ENCODE measurements around the gene GMDS.

The GMDS gene

GRCh38 chr6:1579096-1579495 is 666.3 kb downstream of the GMDS start:
- no peak overlapping the region for H3K4me3 ChIP-seq (ENCODE audit: low read depth, low read length)
- TF ChIP-seq, protein P1, sequence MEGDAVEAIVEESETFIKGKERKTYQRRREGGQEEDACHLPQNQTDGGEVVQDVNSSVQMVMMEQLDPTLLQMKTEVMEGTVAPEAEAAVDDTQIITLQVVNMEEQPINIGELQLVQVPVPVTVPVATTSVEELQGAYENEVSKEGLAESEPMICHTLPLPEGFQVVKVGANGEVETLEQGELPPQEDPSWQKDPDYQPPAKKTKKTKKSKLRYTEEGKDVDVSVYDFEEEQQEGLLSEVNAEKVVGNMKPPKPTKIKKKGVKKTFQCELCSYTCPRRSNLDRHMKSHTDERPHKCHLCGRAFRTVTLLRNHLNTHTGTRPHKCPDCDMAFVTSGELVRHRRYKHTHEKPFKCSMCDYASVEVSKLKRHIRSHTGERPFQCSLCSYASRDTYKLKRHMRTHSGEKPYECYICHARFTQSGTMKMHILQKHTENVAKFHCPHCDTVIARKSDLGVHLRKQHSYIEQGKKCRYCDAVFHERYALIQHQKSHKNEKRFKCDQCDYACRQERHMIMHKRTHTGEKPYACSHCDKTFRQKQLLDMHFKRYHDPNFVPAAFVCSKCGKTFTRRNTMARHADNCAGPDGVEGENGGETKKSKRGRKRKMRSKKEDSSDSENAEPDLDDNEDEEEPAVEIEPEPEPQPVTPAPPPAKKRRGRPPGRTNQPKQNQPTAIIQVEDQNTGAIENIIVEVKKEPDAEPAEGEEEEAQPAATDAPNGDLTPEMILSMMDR (IDR thresholded peaks at IDR 0.05; ENCODE audit: low read depth, low read length): no peak
- DNase-seq (ENCODE audit: low read depth, low spot score): no peak
- in situ Hi-C loops (cut with HindIII; ENCODE audit: low sequenced_read_pairs): no loop called here

DNA sequence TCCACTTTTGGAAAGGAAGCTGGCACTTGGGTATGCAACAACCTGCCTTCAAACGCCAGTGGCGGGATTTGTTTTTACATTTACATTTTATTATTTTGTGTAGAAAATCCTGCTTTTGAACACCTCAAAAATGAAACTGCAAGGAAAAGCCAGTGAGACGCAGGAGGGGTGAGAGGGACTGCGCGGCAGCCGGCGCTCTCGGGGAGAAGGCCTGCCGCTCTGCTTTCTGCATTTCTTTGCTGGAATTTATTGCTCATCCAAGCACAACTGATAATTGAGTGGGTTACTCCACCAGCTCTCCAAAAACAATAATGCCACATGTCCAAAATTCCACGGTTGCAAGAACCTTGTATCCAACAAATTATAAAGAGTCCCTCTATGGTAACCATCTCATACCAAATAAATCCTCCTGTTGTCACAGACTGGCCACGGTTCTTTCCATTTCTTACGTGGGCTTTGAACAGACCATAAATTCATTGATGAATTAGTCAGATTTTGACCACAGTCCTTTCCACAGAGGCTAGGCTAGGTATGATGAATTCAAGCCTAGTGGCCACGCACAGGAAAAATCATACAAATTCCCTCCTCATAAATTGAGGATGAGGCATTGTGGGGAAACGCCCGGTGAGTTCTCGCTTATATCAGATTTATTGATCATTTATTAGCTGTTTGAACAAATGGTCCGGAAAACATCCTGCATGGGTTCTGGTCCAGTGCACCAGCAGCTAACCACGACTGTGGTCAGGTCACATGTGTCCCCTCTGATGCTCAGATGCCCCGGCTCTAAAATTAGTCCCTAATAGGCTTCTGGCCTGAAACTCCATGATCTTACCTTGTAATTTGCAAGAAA is 667.3 kb downstream of the GMDS start:
- no peak for DNase-seq (ENCODE audit: low read depth, low spot score)
- in situ Hi-C loops (cut with HindIII; ENCODE audit: low sequenced_read_pairs): no loop called here
- H3K4me3 ChIP-seq (ENCODE audit: low read depth, low read length): no peak overlapping the region
- TF ChIP-seq, protein P1 (IDR thresholded peaks at IDR 0.05; ENCODE audit: low read depth, low read length): no peak

DNA sequence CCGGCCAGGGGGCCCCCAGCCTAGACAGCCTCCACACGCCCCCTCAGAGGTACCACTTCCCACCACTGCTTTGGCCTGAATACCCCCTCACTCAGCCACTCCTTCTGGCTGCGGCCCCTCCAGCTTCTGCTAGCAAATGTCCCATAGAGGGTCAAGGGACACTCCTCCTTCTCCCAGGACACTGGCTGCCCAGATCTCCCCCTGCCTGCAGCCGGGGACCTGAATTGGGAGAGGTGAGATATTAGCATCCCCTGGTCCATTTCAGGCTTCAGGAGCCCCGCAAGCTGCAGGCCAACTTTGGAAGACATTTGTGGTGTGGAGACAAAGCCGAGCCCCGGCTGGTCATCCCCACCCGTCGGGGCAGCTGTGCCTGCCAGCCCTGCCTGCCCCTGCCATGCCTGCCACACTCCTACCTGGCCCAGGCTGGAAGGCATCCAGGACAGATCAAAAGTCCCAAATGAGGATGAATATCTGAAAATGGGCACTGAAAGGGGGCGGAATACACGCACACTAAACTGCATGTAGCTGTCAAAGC is 668.2 kb downstream of the GMDS start:
- no peak for DNase-seq (ENCODE audit: low read depth, low spot score)
- in situ Hi-C loops (cut with HindIII; ENCODE audit: low sequenced_read_pairs): no loop called here
- TF ChIP-seq, protein P1 (IDR thresholded peaks at IDR 0.05; ENCODE audit: low read depth, low read length): no peak

DNA sequence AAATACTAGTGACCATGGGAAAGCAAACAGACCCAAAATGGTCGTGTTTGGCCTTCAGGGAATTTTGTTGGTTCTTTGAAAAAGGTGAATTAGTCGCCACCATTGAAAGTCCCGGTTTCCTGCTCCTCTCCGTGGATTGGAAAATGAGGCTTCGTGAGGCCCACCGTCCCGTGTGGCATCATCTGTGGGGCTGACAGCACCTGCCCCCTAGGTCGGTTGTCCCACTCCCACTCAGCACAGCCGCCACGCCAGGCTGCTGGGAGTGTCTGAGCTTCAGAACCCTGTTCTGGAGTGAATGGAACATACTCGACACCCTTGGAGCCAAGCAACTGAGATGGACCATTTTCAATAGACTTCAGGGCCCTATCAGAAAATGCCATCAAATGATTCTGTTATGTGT is 668.7 kb downstream of the GMDS start:
- TF ChIP-seq, protein P1 (IDR thresholded peaks at IDR 0.05; ENCODE audit: low read depth, low read length): no peak
- H3K4me3 ChIP-seq (ENCODE audit: low read depth, low read length): no peak overlapping the region
- in situ Hi-C loops (cut with HindIII; ENCODE audit: low sequenced_read_pairs): no loop called here
- DNase-seq (ENCODE audit: low read depth, low spot score): no peak

More for the DNA sequence above, 668.2 kb downstream of the GMDS start:
- no peak overlapping the region for H3K4me3 ChIP-seq (ENCODE audit: low read depth, low read length)

- H3K4me3 ChIP-seq (ENCODE audit: low read depth, low read length): no peak overlapping the region
- TF ChIP-seq, protein P1 (IDR thresholded peaks at IDR 0.05; ENCODE audit: low read depth, low read length): no peak
- DNase-seq (ENCODE audit: low read depth, low spot score): no peak
- in situ Hi-C loops (cut with HindIII; ENCODE audit: low sequenced_read_pairs): no loop called here
These were observed 669.2 kb downstream of the GMDS start for GRCh38 chr6:1576166-1576565.

DNA sequence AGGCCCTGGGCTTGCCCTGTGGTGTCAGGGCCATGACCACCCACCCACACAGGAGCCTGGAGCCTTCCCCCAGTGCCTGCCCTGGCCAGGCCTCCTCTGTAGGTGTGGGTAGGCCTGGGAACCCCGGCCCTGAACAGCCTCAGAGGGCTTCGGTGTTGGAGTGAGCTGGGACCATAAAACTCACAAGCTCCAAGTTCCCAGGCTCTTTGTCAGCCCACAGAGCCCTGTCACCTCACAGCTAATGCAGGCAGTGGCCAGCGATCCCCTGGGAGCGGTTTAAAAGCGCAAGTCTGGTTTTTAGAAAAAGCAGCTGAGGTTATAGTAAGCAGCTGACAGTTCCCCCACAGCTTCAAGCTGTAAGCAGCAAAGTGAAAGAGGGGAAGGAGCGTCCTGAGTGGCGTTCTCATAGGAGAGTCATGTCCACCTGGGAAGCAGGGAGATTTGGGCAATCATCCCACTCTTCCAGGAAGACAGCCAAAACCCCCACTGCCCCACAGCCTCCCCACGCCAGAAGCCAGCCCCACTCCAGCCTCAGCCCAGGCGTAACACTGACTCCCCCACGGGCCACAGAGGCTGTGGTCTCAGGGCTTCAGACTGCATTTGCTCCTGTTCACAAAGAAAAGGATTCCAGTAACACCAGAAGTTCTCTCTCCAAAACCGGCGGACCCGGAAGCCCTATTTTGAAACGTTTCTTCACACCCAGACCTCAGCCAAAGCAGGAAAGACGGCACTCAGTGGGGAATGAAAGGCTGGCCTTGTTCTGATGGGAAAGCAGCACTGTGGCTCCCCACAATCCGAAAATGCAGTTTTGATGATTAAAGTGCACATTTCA is 670.0 kb downstream of the GMDS start:
- TF ChIP-seq, protein P1 (IDR thresholded peaks at IDR 0.05; ENCODE audit: low read depth, low read length): no peak
- in situ Hi-C loops (cut with HindIII; ENCODE audit: low sequenced_read_pairs): no loop called here
- no peak overlapping the region for H3K4me3 ChIP-seq (ENCODE audit: low read depth, low read length)
- peak; percentile 50 for DNase-seq (ENCODE audit: low read depth, low spot score)
